GM12878 (cell line): ENCODE measurements around the gene PDCD6IP. TPM values are rescaled to one million over a fixed set of nuclear protein-coding genes. Genes with fewer than 3 reads are reported as not detected.

Experiments used
- ATAC-seq: fragments of 200-7000 bp; cut with Tn5 transposase; 3 replicates; pipeline ENCODE4 v1.9.1; 2020; ENCODE audit warnings: mild to moderate bottlenecking, moderate library complexity
- BruUV-seq: library from RNA; stranded (reverse); fragments of 400-500 nt; replicated peaks from 2 replicates; lab custom pipeline; 2021; lab: Mats Ljungman, UMichigan
- CTCF ChIA-PET: fragments of 300-600 bp; sonication (Branson Sonifier 250); formaldehyde crosslinking; extraction: SDS; loops from one replicate; lab custom pipeline; 2021; ENCODE audit warnings: inconsistent platforms; lab: Yijun Ruan, JAX
- POLR2A ChIA-PET: fragments of 350-600 bp; formaldehyde crosslinking; extraction: SDS; loops from one replicate; lab custom pipeline; 2021; ENCODE audit warnings: inconsistent platforms; lab: Charles Lee
- RAD21 ChIA-PET: fragments of 300-600 bp; sonication (Branson Sonifier 250); formaldehyde crosslinking; loops from one replicate; lab custom pipeline; 2023; ENCODE audit warnings: antibody characterized with exemption; ENCODE audit not compliant: unreplicated experiment; lab: Charles Lee
- SMC1A ChIA-PET: fragments of 300-600 bp; sonication (Branson Sonifier 250); formaldehyde crosslinking; loops from one replicate; lab custom pipeline; 2023; ENCODE audit not compliant: unreplicated experiment, uncharacterized antibody; lab: Charles Lee
- DNase-seq: peaks from one replicate; pipeline ENCODE4 v3.0.0-alpha.2; 2011; ENCODE audit warnings: low read depth, low spot score
- FAIRE-seq: peaks from 3 replicates; lab custom pipeline; 2011; peaks lifted over from hg19 to GRCh38; lab: Jason Lieb, UNC
- H2AFZ ChIP-seq: 2 replicates; pipeline ENCODE4 v1.6.0; 2011; ENCODE audit warnings: low read depth, low read length, control low read depth; ENCODE audit not compliant: control insufficient read depth
- H3K27ac ChIP-seq: 2 replicates; pipeline ENCODE4 v1.5.1; 2011; ENCODE audit warnings: control low read depth; ENCODE audit not compliant: control insufficient read depth, insufficient read depth
- H3K27me3 ChIP-seq, 2 experiments: replicated peaks in 1 of 2; 2 replicates each; pipeline versions ENCODE4 v1.6.0 to v1.6.1; 2011; ENCODE audit warnings: low read length in 1 of 2; ENCODE audit not compliant: control insufficient read depth in 2 of 2, insufficient read depth in 2 of 2
- H3K36me3 ChIP-seq, 2 experiments: 2 replicates each; pipeline ENCODE4 v1.5.1; 2011; ENCODE audit warnings: low read length in 1 of 2; ENCODE audit not compliant: control insufficient read depth in 2 of 2, insufficient read depth in 2 of 2
- H3K4me1 ChIP-seq: 2 replicates; pipeline ENCODE4 v1.6.1; 2011; ENCODE audit warnings: mild to moderate bottlenecking, low read length, moderate library complexity, mixed read lengths; ENCODE audit not compliant: control insufficient read depth, insufficient read depth
- H3K4me2 ChIP-seq: 2 replicates; pipeline ENCODE4 v1.6.0; 2011; ENCODE audit warnings: control low read depth; ENCODE audit not compliant: control insufficient read depth, insufficient read depth
- H3K4me3 ChIP-seq: fragments of 200-600 bp; sonication (generic); 2 replicates; pipeline ENCODE4 v1.5.1; 2016
- H3K79me2 ChIP-seq: 2 replicates; pipeline ENCODE4 v1.6.0; 2011; ENCODE audit warnings: low read length; ENCODE audit not compliant: control insufficient read depth, insufficient read depth
- H3K9ac ChIP-seq: 2 replicates; pipeline ENCODE4 v1.8.0; 2011; ENCODE audit warnings: low read length, control low read depth, mixed read lengths; ENCODE audit not compliant: control insufficient read depth, insufficient read depth
- H3K9me3 ChIP-seq: replicated peaks from 3 replicates; pipeline ENCODE4 v1.5.1; 2011; ENCODE audit warnings: mild to moderate bottlenecking, low read length; ENCODE audit not compliant: control insufficient read depth, insufficient read depth
- H4K20me1 ChIP-seq: 2 replicates; pipeline ENCODE4 v1.6.0; 2011; ENCODE audit not compliant: control insufficient read depth, insufficient read depth
- EGR1 ChIP-seq, 2 experiments: IDR thresholded peaks; 1 replicate in 1 of 2; 2 replicates in 1 of 2; pipeline ENCODE4 v1.6.1; 2011 to 2012; ENCODE audit warnings: low read depth in 2 of 2, low read length in 2 of 2, borderline replicate concordance in 1 of 2, mild to moderate bottlenecking in 1 of 2, moderate library complexity in 1 of 2
- MXI1 ChIP-seq: fragments of 150-350 bp; IDR thresholded peaks from 2 replicates; pipeline ENCODE4 v1.6.1; 2011; ENCODE audit warnings: low read depth, mild to moderate bottlenecking, inconsistent platforms, low read length, improper control_type of control experiment
- NR2F1 ChIP-seq: fragments of 450-650 bp; conservative IDR thresholded peaks from 2 replicates; pipeline ENCODE4 v1.6.1; 2017; ENCODE audit warnings: mild to moderate bottlenecking
- WGBS: methylation state at CpG from one replicate; pipeline ENCODE4 v1.1.6; 2016; ENCODE audit warnings: low lambda C conversion rate; ENCODE audit not compliant: insufficient replicate concordance, insufficient coverage; ENCODE audit errors: missing lambda C conversion rate; 5-methylcytosine and 5-hydroxymethylcytosine counted together
- in situ Hi-C: fragments of 300-500 bp; cut with MboI; formaldehyde crosslinking; loops from 9 replicates; pipeline ENCODE4 v1.14.3; 2018; ENCODE audit warnings: mixed read lengths
- intact Hi-C: fragments of 100-400 bp; cut with micrococcal nuclease; formaldehyde crosslinking; loops from one replicate; pipeline ENCODE4 v1.14.2; 2022; ENCODE audit not compliant: unreplicated experiment
- polyA plus RNA-seq, 11 experiments: library from polyadenylated mRNA; depleted of rRNA in 4 of 11; unstranded in 6 of 11; stranded (reverse) in 5 of 11; fragments of >200 nt; fragmentation: Nextera tagmentation in 4 of 11; fragmentation: Illumina TruSeq in 1 of 11; extraction: Ambion mirVana in 4 of 11; extraction: Trizol in 1 of 11; gene quantifications; 1 replicate in 1 of 11; 2 replicates in 10 of 11; pipeline versions ENCODE4 v1.2.1 to v1.2.3, GENCODE V29; 2011 to 2016; ENCODE audit warnings: inconsistent platforms in 2 of 11, missing spikeins in 2 of 11, low read depth in 1 of 11
- total RNA-seq, 4 experiments: library from RNA; depleted of rRNA in 3 of 4; stranded (reverse); fragments of >200 nt in 3 of 4; fragmentation: Illumina TruSeq in 1 of 4; extraction: Trizol in 1 of 4; gene quantifications; 2 replicates each; pipeline versions ENCODE4 v1.2.1 to v1.2.3, GENCODE V29; 2013 to 2021
- TF ChIP-seq, protein P1 (sequence below): IDR thresholded peaks from 2 replicates; pipeline ENCODE4 v1.6.1; 2012; ENCODE audit warnings: improper control_type of control experiment, low read depth, low read length; ENCODE audit not compliant: insufficient replicate concordance

Gene PDCD6IP
- total and polyA plus RNA-seq, 10 of the 15 experiments (the other 5 are each of a cell fraction or from before 2014, with no cell fraction given) = 16.0 to 169 (median 81.2) TPM

DNA sequence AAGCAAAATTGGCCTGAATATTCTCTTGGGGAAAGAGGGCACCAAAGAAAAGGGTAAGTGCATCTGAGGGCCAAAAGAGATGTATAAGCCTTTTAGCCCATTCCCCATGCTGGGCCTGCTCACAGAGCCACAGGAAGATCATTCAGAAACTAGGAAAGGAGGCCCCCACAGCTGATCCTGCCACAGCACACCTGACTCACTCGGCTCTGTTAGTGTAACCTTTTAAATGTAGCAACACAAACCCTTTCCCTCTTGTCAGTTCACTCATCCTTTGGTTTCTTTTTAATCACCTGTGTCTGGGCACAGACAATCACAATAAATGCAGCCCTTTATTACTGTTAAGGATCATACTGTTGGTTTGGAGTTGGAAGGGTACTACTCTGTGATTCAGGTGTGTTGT, 69.9 kb downstream of the PDCD6IP start:
- RAD21 ChIA-PET = no interaction called here

More for the DNA sequence above, 69.9 kb downstream of the PDCD6IP start:
- Histone ChIP-seq H3K79me2 (no peaks in the 10 kb centered on the region), H3K4me2 (no peak overlapping the region)
- TF ChIP-seq MXI1 (no peak), NR2F1 (no peak), EGR1 (IDR thresholded peaks at IDR 0.05; ENCODE audit: borderline replicate concordance in 1 of 2, low read depth in 2 of 2, low read length in 2 of 2) (no peak)
- TF ChIP-seq, protein P1, sequence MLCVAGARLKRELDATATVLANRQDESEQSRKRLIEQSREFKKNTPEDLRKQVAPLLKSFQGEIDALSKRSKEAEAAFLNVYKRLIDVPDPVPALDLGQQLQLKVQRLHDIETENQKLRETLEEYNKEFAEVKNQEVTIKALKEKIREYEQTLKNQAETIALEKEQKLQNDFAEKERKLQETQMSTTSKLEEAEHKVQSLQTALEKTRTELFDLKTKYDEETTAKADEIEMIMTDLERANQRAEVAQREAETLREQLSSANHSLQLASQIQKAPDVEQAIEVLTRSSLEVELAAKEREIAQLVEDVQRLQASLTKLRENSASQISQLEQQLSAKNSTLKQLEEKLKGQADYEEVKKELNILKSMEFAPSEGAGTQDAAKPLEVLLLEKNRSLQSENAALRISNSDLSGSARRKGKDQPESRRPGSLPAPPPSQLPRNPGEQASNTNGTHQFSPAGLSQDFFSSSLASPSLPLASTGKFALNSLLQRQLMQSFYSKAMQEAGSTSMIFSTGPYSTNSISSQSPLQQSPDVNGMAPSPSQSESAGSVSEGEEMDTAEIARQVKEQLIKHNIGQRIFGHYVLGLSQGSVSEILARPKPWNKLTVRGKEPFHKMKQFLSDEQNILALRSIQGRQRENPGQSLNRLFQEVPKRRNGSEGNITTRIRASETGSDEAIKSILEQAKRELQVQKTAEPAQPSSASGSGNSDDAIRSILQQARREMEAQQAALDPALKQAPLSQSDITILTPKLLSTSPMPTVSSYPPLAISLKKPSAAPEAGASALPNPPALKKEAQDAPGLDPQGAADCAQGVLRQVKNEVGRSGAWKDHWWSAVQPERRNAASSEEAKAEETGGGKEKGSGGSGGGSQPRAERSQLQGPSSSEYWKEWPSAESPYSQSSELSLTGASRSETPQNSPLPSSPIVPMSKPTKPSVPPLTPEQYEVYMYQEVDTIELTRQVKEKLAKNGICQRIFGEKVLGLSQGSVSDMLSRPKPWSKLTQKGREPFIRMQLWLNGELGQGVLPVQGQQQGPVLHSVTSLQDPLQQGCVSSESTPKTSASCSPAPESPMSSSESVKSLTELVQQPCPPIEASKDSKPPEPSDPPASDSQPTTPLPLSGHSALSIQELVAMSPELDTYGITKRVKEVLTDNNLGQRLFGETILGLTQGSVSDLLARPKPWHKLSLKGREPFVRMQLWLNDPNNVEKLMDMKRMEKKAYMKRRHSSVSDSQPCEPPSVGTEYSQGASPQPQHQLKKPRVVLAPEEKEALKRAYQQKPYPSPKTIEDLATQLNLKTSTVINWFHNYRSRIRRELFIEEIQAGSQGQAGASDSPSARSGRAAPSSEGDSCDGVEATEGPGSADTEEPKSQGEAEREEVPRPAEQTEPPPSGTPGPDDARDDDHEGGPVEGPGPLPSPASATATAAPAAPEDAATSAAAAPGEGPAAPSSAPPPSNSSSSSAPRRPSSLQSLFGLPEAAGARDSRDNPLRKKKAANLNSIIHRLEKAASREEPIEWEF = no peak
- TF ChIP-seq, all 136 proteins: peak for 0
- no peak overlapping the region for H3K27ac ChIP-seq
- ChIA-PET CTCF (interaction anchor here (0.9 to 2.2 kb wide), 2 partner anchors 15 to 66 kb away, joined by 4 to 6 read pairs; no protein-coding TSS in a partner anchor), POLR2A (no interaction called here), SMC1A (interaction anchor here (0.6 to 1.0 kb wide), 2 partner anchors 9 to 86 kb away, joined by 3 to 4 read pairs; no protein-coding TSS in a partner anchor)
- in situ Hi-C loops = no loop called here
- peaks cover 4 to 5% of the 10 kb centered on the region in 2 experiments for H3K36me3 ChIP-seq
- no peak overlapping the region for H3K9ac ChIP-seq
- no peak overlapping the region for H2AFZ ChIP-seq
- no peaks in the 10 kb centered on the region for H4K20me1 ChIP-seq
- 100% methylated on average over 1 of the region's 1 CpG for WGBS
- DNase-seq = no peak
- no peaks in the 10 kb centered on the region for H3K4me1 ChIP-seq
- no peaks in the 10 kb centered on the region for H3K9me3 ChIP-seq
- no peak for ATAC-seq
- no TSS peak for BruUV-seq
- FAIRE-seq = no peak
- H3K4me3 ChIP-seq = no peak overlapping the region
- H3K27me3 ChIP-seq = no peaks in the 10 kb centered on the region
- intact Hi-C loops = no loop called here
